GM13976 (cell line): Measurements from ENCODE around the gene SYCE1.

Experiments used
- DNase-seq: peaks from one replicate; pipeline ENCODE4 v3.0.0; 2012; ENCODE audit warnings: low spot score
- in situ Hi-C: fragments of 300-500 bp; cut with MboI; formaldehyde crosslinking; loops from one replicate; pipeline ENCODE4 v1.12.0; 2022; ENCODE audit warnings: low sequenced_read_pairs, mixed read lengths, inconsistent platforms; ENCODE audit not compliant: unreplicated experiment
- TF ChIP-seq, protein P1 (sequence below): IDR thresholded peaks from 2 replicates; pipeline ENCODE4 v1.5.1; 2012; ENCODE audit warnings: borderline replicate concordance, mild to moderate bottlenecking; ENCODE audit not compliant: insufficient read depth; ENCODE audit errors: extremely low read depth, missing control alignments, control extremely low read depth

The SYCE1 gene

DNA sequence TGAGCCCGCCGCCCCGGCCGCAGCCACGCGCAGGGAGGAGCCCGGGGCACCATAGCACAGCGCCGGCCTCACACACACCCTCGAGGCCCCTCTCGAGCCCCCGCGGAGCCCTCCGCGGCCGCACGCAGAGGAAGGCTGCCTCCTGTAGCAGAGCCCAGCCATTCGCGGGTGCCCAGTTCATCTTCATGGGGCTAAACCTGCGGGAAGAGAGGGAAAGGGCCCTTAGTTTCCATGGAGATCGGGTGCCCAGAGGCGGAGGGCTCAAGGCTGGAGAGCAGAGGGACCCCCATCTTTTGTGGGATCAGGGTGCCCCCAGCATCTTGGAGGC, 2.9 kb upstream of the SYCE1 start:
- DNase-seq = no peak
- in situ Hi-C loops = no loop called here
- TF ChIP-seq, protein P1, sequence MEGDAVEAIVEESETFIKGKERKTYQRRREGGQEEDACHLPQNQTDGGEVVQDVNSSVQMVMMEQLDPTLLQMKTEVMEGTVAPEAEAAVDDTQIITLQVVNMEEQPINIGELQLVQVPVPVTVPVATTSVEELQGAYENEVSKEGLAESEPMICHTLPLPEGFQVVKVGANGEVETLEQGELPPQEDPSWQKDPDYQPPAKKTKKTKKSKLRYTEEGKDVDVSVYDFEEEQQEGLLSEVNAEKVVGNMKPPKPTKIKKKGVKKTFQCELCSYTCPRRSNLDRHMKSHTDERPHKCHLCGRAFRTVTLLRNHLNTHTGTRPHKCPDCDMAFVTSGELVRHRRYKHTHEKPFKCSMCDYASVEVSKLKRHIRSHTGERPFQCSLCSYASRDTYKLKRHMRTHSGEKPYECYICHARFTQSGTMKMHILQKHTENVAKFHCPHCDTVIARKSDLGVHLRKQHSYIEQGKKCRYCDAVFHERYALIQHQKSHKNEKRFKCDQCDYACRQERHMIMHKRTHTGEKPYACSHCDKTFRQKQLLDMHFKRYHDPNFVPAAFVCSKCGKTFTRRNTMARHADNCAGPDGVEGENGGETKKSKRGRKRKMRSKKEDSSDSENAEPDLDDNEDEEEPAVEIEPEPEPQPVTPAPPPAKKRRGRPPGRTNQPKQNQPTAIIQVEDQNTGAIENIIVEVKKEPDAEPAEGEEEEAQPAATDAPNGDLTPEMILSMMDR = no peak

DNA sequence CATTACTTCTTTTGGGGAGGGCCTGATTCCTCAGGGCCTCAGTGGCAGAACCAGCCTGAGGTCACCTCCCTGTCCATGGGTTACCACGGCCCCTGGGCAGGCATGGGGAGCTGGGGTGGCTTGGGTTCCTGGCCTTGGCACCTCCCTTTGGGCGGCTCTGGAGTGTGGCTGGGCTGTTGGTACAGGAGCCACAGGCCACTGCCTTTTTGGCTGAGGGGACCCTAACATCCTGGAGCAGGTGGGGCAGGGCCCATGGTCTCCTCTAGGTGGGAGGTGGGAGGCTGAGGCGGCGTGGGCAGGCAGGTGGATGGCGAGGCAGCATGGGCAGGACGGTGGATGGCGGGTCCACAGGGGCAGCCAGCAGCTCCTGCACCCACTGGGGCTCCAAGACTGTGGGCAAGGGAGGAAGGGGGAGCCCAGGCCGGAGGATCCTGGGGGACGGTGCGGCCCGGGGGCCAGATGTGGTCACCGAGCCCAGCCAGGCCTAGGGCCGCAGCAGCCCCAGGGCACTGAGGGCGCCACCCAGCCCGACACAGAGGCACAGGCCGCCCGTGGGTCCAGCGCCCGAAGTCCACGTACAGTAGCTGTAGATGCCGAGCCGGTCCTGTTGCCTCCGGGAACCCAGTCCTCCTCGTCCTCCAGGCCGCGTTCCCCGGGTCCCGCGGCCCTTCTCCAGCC, 2.4 kb upstream of the SYCE1 start:
- no peak for DNase-seq

GRCh38 chr10:133567119-133567518, 1.7 kb upstream of the SYCE1 start:
- DNase-seq = no peak
- in situ Hi-C loops = no loop called here
- TF ChIP-seq, protein P1 = no peak

More for the DNA sequence above, 2.4 kb upstream of the SYCE1 start:
- in situ Hi-C loops = no loop called here
- TF ChIP-seq, protein P1 = no peak

DNA sequence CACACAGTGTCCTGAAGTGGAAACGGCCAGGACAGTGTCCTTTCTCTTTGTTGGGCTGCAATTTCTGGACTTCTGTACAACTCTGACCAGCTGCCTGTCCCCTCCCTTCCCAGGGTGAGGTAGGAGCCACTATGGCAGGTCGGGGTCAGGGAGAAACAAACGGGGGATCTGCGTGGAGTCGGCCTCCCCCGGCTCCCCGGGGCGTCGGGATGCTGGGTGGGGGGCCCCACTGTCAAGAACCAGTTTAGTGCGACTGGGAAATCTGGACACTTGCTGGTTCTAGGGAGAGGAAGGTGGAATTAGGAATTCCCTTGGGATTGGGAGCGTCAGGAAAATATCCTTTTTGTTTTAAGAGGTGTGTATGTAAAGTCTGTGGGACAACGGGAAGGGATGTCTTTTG, 567 bp downstream of the SYCE1 start:
- no peak for DNase-seq
- in situ Hi-C loops = no loop called here
- TF ChIP-seq, protein P1 = no peak

GRCh38 chr10:133559216-133559615, 6.2 kb downstream of the SYCE1 start:
- TF ChIP-seq, protein P1 = no peak
- in situ Hi-C loops = no loop called here

DNA sequence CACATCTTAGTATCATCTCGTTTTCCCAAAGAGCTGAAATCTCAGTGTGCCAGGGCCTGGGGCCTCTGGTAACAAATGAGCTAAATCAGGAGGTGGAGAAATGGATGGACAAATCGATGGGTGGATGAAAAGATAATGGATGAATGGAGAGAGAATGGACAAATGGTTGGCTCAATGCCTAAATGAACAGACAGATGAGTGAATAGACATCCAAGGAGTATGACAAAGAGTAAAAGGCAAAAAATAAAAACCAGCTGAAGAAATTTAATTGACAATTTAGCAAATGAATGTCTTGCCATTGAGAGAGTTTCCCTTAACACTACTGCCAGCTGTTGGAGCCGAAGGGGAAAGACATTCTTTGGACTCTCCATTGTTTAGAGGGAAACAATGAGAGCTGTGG, 8.0 kb downstream of the SYCE1 start:
- no peak for DNase-seq
- TF ChIP-seq, protein P1 = no peak
- in situ Hi-C loops = no loop called here

More at GRCh38 chr10:133559216-133559615, 6.2 kb downstream of the SYCE1 start:
- no peak for DNase-seq
